ENCODE measurements around the gene TENM3. TPM values are rescaled to one million over a fixed set of nuclear protein-coding genes. Genes with fewer than 3 reads are reported as not detected.

The TENM3 gene
- total and polyA plus RNA-seq, 2 of the 8 experiments (the other 6 are each of a cell fraction or from before 2014, with no cell fraction given): 36.9 to 69.3 TPM

GRCh38 chr4:182451441-182451840 is 208.2 kb downstream of the TENM3 start (continued):
- TF ChIP-seq SRF (IDR thresholded peaks at IDR 0.05; ENCODE audit: low read depth, low read length) (no peak), POLR2AphosphoS5 (IDR thresholded peaks at IDR 0.05; ENCODE audit: low read depth, low read length) (no peak), POU5F1 (IDR thresholded peaks at IDR 0.05; ENCODE audit: low read depth, low read length) (no peak)
